HepG2 (cell line): ENCODE results near the gene SPATC1L. TPM values are rescaled to one million over a fixed set of nuclear protein-coding genes. Genes with fewer than 3 reads are reported as not detected.

Experiments
- ATAC-seq: fragments of 200-7000 bp; cut with Tn5 transposase; 3 replicates; pipeline ENCODE4 v1.9.1; 2020; ENCODE audit warnings: mild to moderate bottlenecking, moderate library complexity
- BruUV-seq: library from RNA; stranded (reverse); fragments of 400-500 nt; replicated peaks from 2 replicates; lab custom pipeline; 2021; lab: Mats Ljungman, UMichigan
- CTCF ChIA-PET: fragments of 300-600 bp; formaldehyde crosslinking; extraction: SDS; loops from one replicate; lab custom pipeline; 2021; ENCODE audit warnings: low total read pairs, inconsistent platforms, low intra/inter-chr PET ratio; lab: Yijun Ruan, JAX
- POLR2A ChIA-PET: fragments of 350-600 bp; sonication (Branson Sonifier 250); formaldehyde crosslinking; loops from one replicate; lab custom pipeline; 2020; ENCODE audit warnings: antibody characterized with exemption, inconsistent platforms; lab: Yijun Ruan, JAX
- DNase-seq: peaks from one replicate; pipeline ENCODE4 v3.0.0-alpha.2; 2015; ENCODE audit warnings: low spot score
- FAIRE-seq: peaks from 3 replicates; lab custom pipeline; 2011; peaks lifted over from hg19 to GRCh38; lab: Jason Lieb, UNC
- H2AFZ ChIP-seq: one replicate; pipeline ENCODE4 v1.6.1; 2011; ENCODE audit warnings: low read length, inconsistent platforms
- H3K27ac ChIP-seq: fragments of 300-600 bp; 3 replicates; pipeline ENCODE4 v1.8.0; 2011; ENCODE audit warnings: mixed run types, mild to moderate bottlenecking, mixed read lengths, low read length, inconsistent platforms; ENCODE audit not compliant: insufficient read depth; ENCODE audit errors: extremely low read length
- H3K27me3 ChIP-seq, 2 experiments: fragments of 200-600 bp in 1 of 2; 2 replicates in 1 of 2; 3 replicates in 1 of 2; pipeline versions ENCODE4 v1.6.0 to v1.8.0; 2011; ENCODE audit warnings: low read length in 2 of 2, mild to moderate bottlenecking in 2 of 2, moderate library complexity in 2 of 2, inconsistent platforms in 1 of 2; ENCODE audit not compliant: insufficient read depth in 2 of 2, control insufficient read depth in 1 of 2
- H3K36me3 ChIP-seq, 2 experiments: fragments of 200-600 bp in 1 of 2; replicated peaks in 1 of 2; 2 replicates in 1 of 2; 3 replicates in 1 of 2; pipeline versions ENCODE4 v1.5.1 to v1.8.0; 2011; ENCODE audit warnings: low read length in 2 of 2, inconsistent platforms in 1 of 2; ENCODE audit not compliant: insufficient read depth in 2 of 2, control insufficient read depth in 1 of 2
- H3K4me1 ChIP-seq: 2 replicates; pipeline ENCODE4 v1.5.1; 2012; ENCODE audit warnings: low read length, inconsistent platforms; ENCODE audit not compliant: insufficient read depth
- H3K4me2 ChIP-seq: 2 replicates; pipeline ENCODE4 v1.6.0; 2011; ENCODE audit warnings: low read depth, low read length, inconsistent platforms
- H3K4me3 ChIP-seq, 3 experiments: fragments of 200-600 bp in 1 of 3; sonication (generic), shearing (Covaris generic) in 1 of 3; replicated peaks in 1 of 3; 2 replicates each; pipeline ENCODE4 v1.5.1; 2011 to 2016; ENCODE audit warnings: low read length in 3 of 3, inconsistent platforms in 2 of 3, low read depth in 2 of 3, mild to moderate bottlenecking in 2 of 3, control low read depth in 1 of 3, mixed read lengths in 1 of 3; ENCODE audit not compliant: insufficient read depth in 1 of 3
- H3K79me2 ChIP-seq: one replicate; pipeline ENCODE4 v1.6.1; 2011; ENCODE audit warnings: low read length, inconsistent platforms; ENCODE audit not compliant: insufficient read depth
- H3K9ac ChIP-seq: 2 replicates; pipeline ENCODE4 v1.6.0; 2011; ENCODE audit warnings: mild to moderate bottlenecking, low read depth, low read length, inconsistent platforms; ENCODE audit not compliant: insufficient read depth
- H3K9me3 ChIP-seq: 2 replicates; pipeline ENCODE4 v1.5.1; 2012; ENCODE audit warnings: mild to moderate bottlenecking, low read length
- H4K20me1 ChIP-seq: 2 replicates; pipeline ENCODE4 v1.6.0; 2011; ENCODE audit warnings: inconsistent platforms, mild to moderate bottlenecking, low read length, moderate library complexity; ENCODE audit not compliant: insufficient read depth
- AKAP8 ChIP-seq: sonication (generic); formaldehyde crosslinking; IDR thresholded peaks from 2 replicates; pipeline ENCODE4 v1.5.1; 2020; ENCODE audit warnings: mild to moderate bottlenecking, missing genetic modification reagents
- CTCF ChIP-seq: sonication (generic); formaldehyde crosslinking; IDR thresholded peaks from 2 replicates; pipeline ENCODE4 v1.5.0; 2020; ENCODE audit warnings: mild to moderate bottlenecking, missing genetic modification reagents, moderate library complexity
- DZIP1 ChIP-seq: sonication (generic); formaldehyde crosslinking; IDR thresholded peaks from 2 replicates; pipeline ENCODE4 v1.5.0; 2020; ENCODE audit warnings: mild to moderate bottlenecking, missing genetic modification reagents
- HMGXB4 ChIP-seq, 2 experiments: sonication (generic) in 1 of 2; formaldehyde crosslinking in 1 of 2; IDR thresholded peaks; 2 replicates each; pipeline versions ENCODE4 v1.4.0 to v1.6.1; 2018 to 2020; ENCODE audit warnings: missing genetic modification reagents in 2 of 2, borderline replicate concordance in 1 of 2, low read depth in 1 of 2, mild to moderate bottlenecking in 1 of 2, missing biosample characterization in 1 of 2
- STAG1 ChIP-seq: sonication (generic); formaldehyde crosslinking; IDR thresholded peaks from 2 replicates; pipeline ENCODE4 v1.4.0; 2020; ENCODE audit warnings: missing genetic modification reagents
- ZBTB4 ChIP-seq: sonication (generic); formaldehyde crosslinking; IDR thresholded peaks from 2 replicates; pipeline ENCODE4 v1.4.0; 2020; ENCODE audit warnings: missing genetic modification reagents, mild to moderate bottlenecking, borderline replicate concordance
- ZFP91 ChIP-seq: sonication (generic); formaldehyde crosslinking; IDR thresholded peaks from 2 replicates; pipeline ENCODE4 v1.9.0; 2022; ENCODE audit warnings: missing genetic modification reagents, mild to moderate bottlenecking, borderline replicate concordance
- ZNF263 ChIP-seq: sonication (generic); formaldehyde crosslinking; IDR thresholded peaks from 2 replicates; pipeline ENCODE4 v1.4.0; 2020; ENCODE audit warnings: missing genetic modification reagents
- ZNF558 ChIP-seq: sonication (generic); formaldehyde crosslinking; IDR thresholded peaks from 2 replicates; pipeline ENCODE4 v1.9.0; 2022; ENCODE audit warnings: mild to moderate bottlenecking, missing genetic modification reagents, borderline replicate concordance
- WGBS: methylation state at CpG from one replicate; pipeline ENCODE4 v1.1.6; 2017; ENCODE audit warnings: low lambda C conversion rate; 5-methylcytosine and 5-hydroxymethylcytosine counted together
- in situ Hi-C: cut with HindIII; loops from 2 replicates; pipeline ENCODE4 v1.10.0; 2017; ENCODE audit warnings: low pct_unique_long_range_greater_than_20kb; ENCODE audit not compliant: extremely low pct_ligation_motif_present
- intact Hi-C: fragments of 100-400 bp; cut with micrococcal nuclease; formaldehyde crosslinking; loops from one replicate; pipeline ENCODE4 v1.10.0; 2022; ENCODE audit not compliant: unreplicated experiment
- polyA plus RNA-seq, 8 experiments: library from polyadenylated mRNA; depleted of rRNA in 3 of 8; stranded (reverse) in 7 of 8; unstranded in 1 of 8; fragments of >200 nt; fragmentation: Illumina TruSeq in 4 of 8; extraction: Trizol in 4 of 8; gene quantifications; 2 replicates each; pipeline versions ENCODE4 v1.2.1 to v1.2.3, GENCODE V29; 2011 to 2016; ENCODE audit warnings: low read depth in 4 of 8, missing spikeins in 1 of 8, mixed read lengths in 1 of 8; ENCODE audit not compliant: insufficient read depth in 1 of 8
- total RNA-seq, 5 experiments: library from RNA; depleted of rRNA; stranded (reverse); fragments of >200 nt; fragmentation: Illumina TruSeq; extraction: Trizol; gene quantifications; 2 replicates each; pipeline ENCODE4 v1.2.3, GENCODE V29; 2016; ENCODE audit warnings: low read depth in 1 of 5

SPATC1L gene
- total and polyA plus RNA-seq, 2 of the 13 experiments (the other 11 are each of a cell fraction or from before 2014, with no cell fraction given) = 1.4 to 3.3 TPM

- Histone ChIP-seq H3K9ac (no peak overlapping the region), H4K20me1 (no peaks in the 10 kb centered on the region), H3K4me2 (no peak overlapping the region), H3K4me3 (no peak overlapping the region), H3K4me1 (no peaks in the 10 kb centered on the region), H3K79me2 (no peaks in the 10 kb centered on the region), H3K9me3 (no peaks in the 10 kb centered on the region), H3K36me3 (peaks cover 27 to 84% of the 10 kb centered on the region in 2 experiments), H3K27ac (no peak overlapping the region), H3K27me3 (no peaks in the 10 kb centered on the region), H2AFZ (no peak overlapping the region)
- intact Hi-C loops = no loop called here
- ChIA-PET POLR2A (no interaction called here), CTCF (no interaction called here)
- in situ Hi-C loops = no loop called here
- ATAC-seq = no peak
- no peak for FAIRE-seq
- TSS peak; percentile 44 for BruUV-seq
- WGBS = 93% methylated on average over 9 of the region's 16 CpGs
- no peak for DNase-seq
- TF ChIP-seq ZFP91 = peak; percentile 40; the same call in 1 of the 2 replicates
- no peak for TF ChIP-seq ZBTB4
- no peak for TF ChIP-seq AKAP8 (CRISPR knock-in tag)
- no peak for TF ChIP-seq ZNF558 (CRISPR knock-in tag)
- no peak for TF ChIP-seq HMGXB4 (CRISPR knock-in tag; IDR thresholded peaks at IDR 0.05; ENCODE audit: borderline replicate concordance in 1 of 2, low read depth in 1 of 2)
- peak; percentile 53; the same call in 1 of the 2 replicates for TF ChIP-seq CTCF (CRISPR knock-in tag)
- no peak for TF ChIP-seq ZNF263 (CRISPR knock-in tag)
- no peak for TF ChIP-seq DZIP1
- TF ChIP-seq STAG1 (CRISPR knock-in tag) = peak; percentile 49
Observed at GRCh38 chr21:46210378-46211136, 26.3 kb upstream of the SPATC1L start.
